ENCODE measurements around the gene ACER3. TPM values are rescaled to one million over a fixed set of nuclear protein-coding genes. Genes with fewer than 3 reads are reported as not detected.

The ACER3 gene
- total RNA-seq, 1 donor from 2014 or later = 25.7 TPM

GRCh38 chr11:76977791-76978190 is 117.1 kb downstream of the ACER3 start:
- Mint-ChIP-seq H3K9me3 (ENCODE audit: unreplicated experiment) (peaks cover 2% of the 10 kb centered on the region), H3K4me1 (ENCODE audit: low read depth, unreplicated experiment) (no peaks in the 10 kb centered on the region), H3K36me3 (ENCODE audit: unreplicated experiment) (no peaks in the 10 kb centered on the region), H3K27me3 (ENCODE audit: unreplicated experiment) (peaks cover 2% of the 10 kb centered on the region), H3K27ac (ENCODE audit: unreplicated experiment) (no peak overlapping the region), H3K4me3 (ENCODE audit: unreplicated experiment) (no peak overlapping the region)
- DNase-seq = no peak
- TF ChIP-seq CTCF (IDR thresholded peaks at IDR 0.05; ENCODE audit: partially characterized antibody, unreplicated experiment) = no peak

- Mint-ChIP-seq H3K4me1 (ENCODE audit: low read depth, unreplicated experiment) (no peaks in the 10 kb centered on the region), H3K36me3 (ENCODE audit: unreplicated experiment) (no peaks in the 10 kb centered on the region), H3K27ac (ENCODE audit: unreplicated experiment) (no peak overlapping the region), H3K9me3 (ENCODE audit: unreplicated experiment) (peaks cover 2% of the 10 kb centered on the region), H3K4me3 (ENCODE audit: unreplicated experiment) (no peak overlapping the region), H3K27me3 (ENCODE audit: unreplicated experiment) (peaks cover 2% of the 10 kb centered on the region)
- DNase-seq = no peak
- TF ChIP-seq CTCF (IDR thresholded peaks at IDR 0.05; ENCODE audit: partially characterized antibody, unreplicated experiment) = no peak
These were observed 117.5 kb downstream of the ACER3 start for GRCh38 chr11:76978239-76978638.

- Mint-ChIP-seq H3K27ac (ENCODE audit: unreplicated experiment) (no peak overlapping the region), H3K9me3 (ENCODE audit: unreplicated experiment) (peaks cover 2% of the 10 kb centered on the region), H3K27me3 (ENCODE audit: unreplicated experiment) (peaks cover 2% of the 10 kb centered on the region), H3K4me3 (ENCODE audit: unreplicated experiment) (no peak overlapping the region), H3K36me3 (ENCODE audit: unreplicated experiment) (no peaks in the 10 kb centered on the region), H3K4me1 (ENCODE audit: low read depth, unreplicated experiment) (no peaks in the 10 kb centered on the region)
- no peak for TF ChIP-seq CTCF (IDR thresholded peaks at IDR 0.05; ENCODE audit: partially characterized antibody, unreplicated experiment)
- DNase-seq = no peak
These were observed 118.1 kb downstream of the ACER3 start for GRCh38 chr11:76978818-76979217.

- DNase-seq = no peak
- Mint-ChIP-seq H3K27me3 (ENCODE audit: unreplicated experiment) (no peaks in the 10 kb centered on the region), H3K4me1 (ENCODE audit: low read depth, unreplicated experiment) (no peaks in the 10 kb centered on the region), H3K4me3 (ENCODE audit: unreplicated experiment) (no peak overlapping the region), H3K9me3 (ENCODE audit: unreplicated experiment) (no peaks in the 10 kb centered on the region), H3K27ac (ENCODE audit: unreplicated experiment) (no peak overlapping the region), H3K36me3 (ENCODE audit: unreplicated experiment) (no peaks in the 10 kb centered on the region)
- no peak for TF ChIP-seq CTCF (IDR thresholded peaks at IDR 0.05; ENCODE audit: partially characterized antibody, unreplicated experiment)
These were observed 119.5 kb downstream of the ACER3 start for GRCh38 chr11:76980196-76980595.

GRCh38 chr11:76984743-76985142 is 124.0 kb downstream of the ACER3 start:
- Mint-ChIP-seq H3K36me3 (ENCODE audit: unreplicated experiment) (no peaks in the 10 kb centered on the region), H3K27me3 (ENCODE audit: unreplicated experiment) (no peaks in the 10 kb centered on the region), H3K27ac (ENCODE audit: unreplicated experiment) (no peak overlapping the region), H3K9me3 (ENCODE audit: unreplicated experiment) (no peaks in the 10 kb centered on the region), H3K4me1 (ENCODE audit: low read depth, unreplicated experiment) (no peaks in the 10 kb centered on the region), H3K4me3 (ENCODE audit: unreplicated experiment) (no peak overlapping the region)
- no peak for TF ChIP-seq CTCF (IDR thresholded peaks at IDR 0.05; ENCODE audit: partially characterized antibody, unreplicated experiment)
- DNase-seq = no peak

Measured in glutamatergic neuron (in vitro differentiated cells).